PC-3 (cell line): ENCODE results near the gene LRBA. TPM values are rescaled to one million over a fixed set of nuclear protein-coding genes. Genes with fewer than 3 reads are reported as not detected.

Experiments used
- ATAC-seq: fragments of 200-7000 bp; cut with Tn5 transposase; 2 replicates; pipeline ENCODE4 v1.9.1; 2020; ENCODE audit warnings: mild to moderate bottlenecking, moderate library complexity
- BruUV-seq: library from RNA; stranded (reverse); fragments of 400-500 nt; replicated peaks from 2 replicates; lab custom pipeline; 2021; lab: Mats Ljungman, UMichigan
- CTCF ChIA-PET: fragments of 300-600 bp; sonication (Branson Sonifier 250); formaldehyde crosslinking; loops from one replicate; lab custom pipeline; 2022; ENCODE audit warnings: antibody characterized with exemption; lab: Charles Lee
- POLR2A ChIA-PET: fragments of 300-600 bp; sonication (Branson Sonifier 250); formaldehyde crosslinking; loops from one replicate; lab custom pipeline; 2022; ENCODE audit warnings: antibody characterized with exemption; ENCODE audit not compliant: unreplicated experiment; lab: Charles Lee
- DNase-seq: peaks from one replicate; pipeline ENCODE4 v3.0.0-alpha.2; 2015
- H2AFZ ChIP-seq: fragments of 300-600 bp; sonication (generic); 2 replicates; pipeline ENCODE4 v1.6.0; 2016; ENCODE audit warnings: antibody characterized with exemption, low read length
- H3F3A ChIP-seq: fragments of 300-600 bp; sonication (generic); one replicate; pipeline ENCODE4 v1.6.0; 2017; ENCODE audit warnings: antibody characterized with exemption, low read length, control low read depth, mild to moderate bottlenecking; ENCODE audit not compliant: unreplicated experiment
- H3K27ac ChIP-seq: fragments of 300-600 bp; sonication (generic); 2 replicates; pipeline ENCODE4 v1.5.1; 2016; ENCODE audit warnings: mild to moderate bottlenecking, low read length
- H3K27me3 ChIP-seq: fragments of 300-600 bp; sonication (generic); 2 replicates; pipeline ENCODE4 v1.6.1; 2016; ENCODE audit warnings: low read length, mixed read lengths
- H3K36me3 ChIP-seq: fragments of 300-600 bp; sonication (generic); 2 replicates; pipeline ENCODE4 v1.6.1; 2016; ENCODE audit warnings: low read depth, mixed run types, low read length, mixed read lengths
- H3K4me1 ChIP-seq: fragments of 300-600 bp; sonication (generic); 2 replicates; pipeline ENCODE4 v1.5.1; 2016; ENCODE audit warnings: low read length; ENCODE audit not compliant: insufficient read depth
- H3K4me2 ChIP-seq: fragments of 300-600 bp; sonication (generic); 2 replicates; pipeline ENCODE4 v1.6.0; 2016; ENCODE audit warnings: low read length
- H3K4me3 ChIP-seq: fragments of 300-600 bp; sonication (generic); 2 replicates; pipeline ENCODE4 v1.5.1; 2016; ENCODE audit warnings: mild to moderate bottlenecking, low read length, mixed read lengths
- H3K79me2 ChIP-seq: fragments of 300-600 bp; sonication (generic); 2 replicates; pipeline ENCODE4 v1.6.1; 2017; ENCODE audit warnings: low read length, mixed read lengths
- H3K9ac ChIP-seq: fragments of 300-600 bp; sonication (generic); 2 replicates; pipeline ENCODE4 v1.6.0; 2016; ENCODE audit warnings: mild to moderate bottlenecking, low read length
- H3K9me2 ChIP-seq: fragments of 300-600 bp; sonication (generic); replicated peaks from 2 replicates; pipeline ENCODE4 v1.6.1; 2016; ENCODE audit warnings: mixed run types, low read length, mixed read lengths
- H3K9me3 ChIP-seq: fragments of 300-600 bp; sonication (generic); 2 replicates; pipeline ENCODE4 v1.6.1; 2016; ENCODE audit warnings: low read length, mixed read lengths
- H4K20me1 ChIP-seq: fragments of 300-600 bp; sonication (generic); 2 replicates; pipeline ENCODE4 v1.6.1; 2016; ENCODE audit warnings: low read length, mixed read lengths
- EZH2 ChIP-seq: fragments of 300-600 bp; sonication (generic); IDR thresholded peaks from one replicate; pipeline ENCODE4 v1.6.1; 2017; ENCODE audit warnings: antibody characterized with exemption, mild to moderate bottlenecking, low read length; ENCODE audit not compliant: unreplicated experiment
- EZH2phosphoT487 ChIP-seq: fragments of 300-600 bp; sonication (generic); IDR thresholded peaks from 2 replicates; pipeline ENCODE4 v1.6.1; 2018; ENCODE audit warnings: mild to moderate bottlenecking, antibody characterized with exemption, low read length, borderline replicate concordance
- intact Hi-C: fragments of 100-400 bp; cut with micrococcal nuclease; formaldehyde crosslinking; loops from 2 replicates; pipeline ENCODE4 v1.9.0; 2023
- total RNA-seq: library from RNA; depleted of rRNA; stranded (reverse); fragments of >200 nt; gene quantifications from 2 replicates; pipeline ENCODE4 v1.2.3, GENCODE V29; 2014
- TF ChIP-seq, protein P1 (sequence below): fragments of 300-600 bp; sonication (generic); conservative IDR thresholded peaks from 2 replicates; pipeline ENCODE4 v1.5.1; 2017; ENCODE audit warnings: antibody characterized with exemption, low read depth, mild to moderate bottlenecking, low read length

Gene LRBA
- total RNA-seq, 1 experiment from 2014 or later: 40.8 TPM

DNA sequence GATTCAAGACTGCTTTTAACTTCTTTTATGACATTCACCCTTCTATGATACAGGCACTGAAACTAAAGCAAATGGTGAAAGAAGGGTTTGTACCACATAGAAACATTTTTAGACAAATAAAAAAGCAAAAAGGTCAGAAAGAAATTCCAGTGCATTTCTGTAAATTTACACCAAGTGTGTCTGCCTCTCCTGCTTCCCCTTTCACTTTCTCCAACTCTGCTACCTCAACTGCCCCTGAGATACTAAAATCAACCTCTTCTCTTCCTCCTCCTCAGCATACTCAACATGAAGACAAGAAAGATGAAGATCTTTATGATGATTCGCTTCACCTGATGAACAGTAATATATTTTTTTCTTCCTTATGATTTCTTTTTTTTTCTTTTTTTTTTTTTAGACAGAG lies 187.9 kb downstream of the LRBA start:
- ATAC-seq (no peak), DNase-seq (no peak)
- Histone ChIP-seq H3F3A (no peaks in the 10 kb centered on the region), H4K20me1 (no peaks in the 10 kb centered on the region), H3K4me1 (no peaks in the 10 kb centered on the region; the same call in 1 of the 2 replicates), H3K9ac (no peak overlapping the region), H3K79me2 (no peaks in the 10 kb centered on the region), H3K27me3 (no peaks in the 10 kb centered on the region), H3K27ac (no peak overlapping the region), H3K9me3 (no peaks in the 10 kb centered on the region), H3K36me3 (no peaks in the 10 kb centered on the region), H3K9me2 (no peaks in the 10 kb centered on the region), H3K4me3 (no peak overlapping the region), H2AFZ (no peak overlapping the region), H3K4me2 (no peak overlapping the region)
- intact Hi-C loops: no loop called here
- no TSS peak for BruUV-seq
- POLR2A ChIA-PET: no interaction called here
- CTCF ChIA-PET: no interaction called here
- TF ChIP-seq, protein P1, sequence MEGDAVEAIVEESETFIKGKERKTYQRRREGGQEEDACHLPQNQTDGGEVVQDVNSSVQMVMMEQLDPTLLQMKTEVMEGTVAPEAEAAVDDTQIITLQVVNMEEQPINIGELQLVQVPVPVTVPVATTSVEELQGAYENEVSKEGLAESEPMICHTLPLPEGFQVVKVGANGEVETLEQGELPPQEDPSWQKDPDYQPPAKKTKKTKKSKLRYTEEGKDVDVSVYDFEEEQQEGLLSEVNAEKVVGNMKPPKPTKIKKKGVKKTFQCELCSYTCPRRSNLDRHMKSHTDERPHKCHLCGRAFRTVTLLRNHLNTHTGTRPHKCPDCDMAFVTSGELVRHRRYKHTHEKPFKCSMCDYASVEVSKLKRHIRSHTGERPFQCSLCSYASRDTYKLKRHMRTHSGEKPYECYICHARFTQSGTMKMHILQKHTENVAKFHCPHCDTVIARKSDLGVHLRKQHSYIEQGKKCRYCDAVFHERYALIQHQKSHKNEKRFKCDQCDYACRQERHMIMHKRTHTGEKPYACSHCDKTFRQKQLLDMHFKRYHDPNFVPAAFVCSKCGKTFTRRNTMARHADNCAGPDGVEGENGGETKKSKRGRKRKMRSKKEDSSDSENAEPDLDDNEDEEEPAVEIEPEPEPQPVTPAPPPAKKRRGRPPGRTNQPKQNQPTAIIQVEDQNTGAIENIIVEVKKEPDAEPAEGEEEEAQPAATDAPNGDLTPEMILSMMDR: no peak
- TF ChIP-seq EZH2: no peak
- TF ChIP-seq EZH2phosphoT487: no peak

DNA sequence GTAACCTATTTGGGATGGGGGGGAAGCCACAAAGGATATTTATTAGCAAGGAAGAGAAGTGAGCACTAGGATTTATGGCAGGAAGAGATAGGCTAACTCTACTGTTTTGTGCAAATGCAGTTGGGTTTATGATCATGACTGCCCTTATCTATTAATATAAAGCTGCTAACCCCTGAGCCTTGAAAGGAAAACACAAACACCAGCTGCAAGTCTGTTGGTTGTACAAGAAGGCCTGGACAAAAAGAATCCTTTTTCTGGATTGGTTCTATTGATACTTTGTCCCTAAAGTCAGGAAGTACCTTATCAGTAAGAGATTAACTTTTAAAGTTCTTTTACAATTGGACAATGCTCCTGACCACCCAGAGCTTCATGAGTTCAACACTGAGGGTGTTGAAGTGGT lies 188.8 kb downstream of the LRBA start:
- no peak for ATAC-seq

DNA sequence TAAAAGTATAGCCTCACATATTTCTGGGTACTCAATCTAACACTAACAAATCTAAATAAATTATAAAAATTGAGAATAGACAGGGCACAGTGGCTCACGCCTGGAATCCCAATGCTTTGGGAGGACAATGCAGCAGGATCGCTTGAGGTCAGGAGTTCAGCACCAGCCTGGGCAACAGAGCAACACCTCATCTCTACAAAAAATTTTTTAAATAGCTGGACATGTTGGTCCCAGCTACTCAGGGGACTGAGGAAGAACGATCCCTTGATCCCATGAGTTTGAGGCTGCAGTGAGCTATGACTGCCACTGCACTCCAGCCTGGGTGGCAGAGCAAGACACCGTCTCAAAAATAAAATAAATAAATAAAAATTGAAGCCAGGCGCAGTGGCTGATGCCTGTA lies 192.7 kb downstream of the LRBA start:
- POLR2A ChIA-PET: no interaction called here
- Histone ChIP-seq H3K9me3 (no peaks in the 10 kb centered on the region), H4K20me1 (no peaks in the 10 kb centered on the region), H3K4me3 (no peak overlapping the region), H3K27ac (no peak overlapping the region), H3K4me2 (no peak overlapping the region), H3K9ac (no peak overlapping the region), H3K79me2 (no peaks in the 10 kb centered on the region), H3K9me2 (no peaks in the 10 kb centered on the region), H3K36me3 (no peaks in the 10 kb centered on the region), H3K27me3 (no peaks in the 10 kb centered on the region), H2AFZ (no peak overlapping the region), H3F3A (no peaks in the 10 kb centered on the region), H3K4me1 (no peaks in the 10 kb centered on the region; the same call in 1 of the 2 replicates)
- no peak for TF ChIP-seq EZH2
- BruUV-seq: no TSS peak
- no peak for DNase-seq
- CTCF ChIA-PET: no interaction called here
- no peak for ATAC-seq
- intact Hi-C loops: no loop called here

More for the DNA sequence above, 188.8 kb downstream of the LRBA start:
- no peaks in the 10 kb centered on the region for H3K9me2 ChIP-seq
- H3K36me3 ChIP-seq: no peaks in the 10 kb centered on the region
- no peak overlapping the region for H3K9ac ChIP-seq
- no TSS peak for BruUV-seq
- no peak for DNase-seq
- no peaks in the 10 kb centered on the region for H3F3A ChIP-seq
- no peak overlapping the region for H3K27ac ChIP-seq
- no peaks in the 10 kb centered on the region for H4K20me1 ChIP-seq
- H3K27me3 ChIP-seq: no peaks in the 10 kb centered on the region
- no peak overlapping the region for H3K4me2 ChIP-seq
- no peaks in the 10 kb centered on the region for H3K79me2 ChIP-seq
- TF ChIP-seq EZH2: no peak
- no peak for TF ChIP-seq EZH2phosphoT487
- TF ChIP-seq, protein P1: no peak
- H2AFZ ChIP-seq: no peak overlapping the region
- CTCF ChIA-PET: no interaction called here
- no peaks in the 10 kb centered on the region for H3K9me3 ChIP-seq
- intact Hi-C loops: no loop called here
- H3K4me3 ChIP-seq: no peak overlapping the region
- H3K4me1 ChIP-seq: no peaks in the 10 kb centered on the region; the same call in 1 of the 2 replicates
- POLR2A ChIA-PET: no interaction called here
